Motor neuron (in vitro differentiated cells): ENCODE data around the gene APIP. TPM values are rescaled to one million over a fixed set of nuclear protein-coding genes. Genes with fewer than 3 reads are reported as not detected.
"Not testable (repeated sequence)": the region's sequence is repeated elsewhere in the genome, so short reads cannot be mapped to it uniquely, and the experiment has no call there.

Source experiments
- ATAC-seq, 8 experiments: fragments of 200-7000 bp; cut with Tn5 transposase; replicated peaks in 6 of 8; 2 replicates each; pipeline ENCODE4 v1.8.0; 2021; ENCODE audit warnings: mild to moderate bottlenecking in 8 of 8, moderate library complexity in 8 of 8
- H3K27ac ChIP-seq, 2 donors: fragments of 250-450 bp; sonication (Bioruptor Pico); 2 replicates each; pipeline ENCODE4 v1.9.0; 2021; ENCODE audit warnings: antibody characterized with exemption in 2 of 2, mild to moderate bottlenecking in 2 of 2, moderate library complexity in 1 of 2
- H3K4me1 ChIP-seq, 2 donors: fragments of 250-450 bp; sonication (Bioruptor Pico); replicated peaks in 1 of 2; 2 replicates each; pipeline ENCODE4 v1.6.1; 2021; ENCODE audit warnings: antibody characterized with exemption in 2 of 2, mild to moderate bottlenecking in 2 of 2, moderate library complexity in 1 of 2
- H3K4me3 ChIP-seq, 5 donors: fragments of 250-450 bp; sonication (Bioruptor Pico); 2 replicates each; pipeline ENCODE4 v1.9.0; 2021; ENCODE audit warnings: antibody characterized with exemption in 5 of 5, mild to moderate bottlenecking in 5 of 5, moderate library complexity in 4 of 5
- WGBS, 10 experiments: fragments of 450-650 bp; shearing (Covaris generic); methylation state at CpG; one replicate each; pipeline ENCODE4 v1.0.0; 2022; 5-methylcytosine and 5-hydroxymethylcytosine counted together
- in situ Hi-C, 9 experiments: fragments of 400-800 bp; cut with MboI; loops; one replicate each; pipeline ENCODE4 v1.15.0; 2021; ENCODE audit warnings: low sequenced_read_pairs in 9 of 9, low pct_unique_long_range_greater_than_20kb in 2 of 9; ENCODE audit not compliant: unreplicated experiment in 9 of 9
- total RNA-seq, 8 experiments: library from RNA; unstranded; fragments of 300-600 nt; gene quantifications; 2 replicates each; pipeline versions ENCODE4 v1.2.3 to v1.2.4, GENCODE V29; 2022

APIP gene
- total RNA-seq, 8 experiments from 2014 or later = 25.6 to 54.5 (median 38.9) TPM

DNA sequence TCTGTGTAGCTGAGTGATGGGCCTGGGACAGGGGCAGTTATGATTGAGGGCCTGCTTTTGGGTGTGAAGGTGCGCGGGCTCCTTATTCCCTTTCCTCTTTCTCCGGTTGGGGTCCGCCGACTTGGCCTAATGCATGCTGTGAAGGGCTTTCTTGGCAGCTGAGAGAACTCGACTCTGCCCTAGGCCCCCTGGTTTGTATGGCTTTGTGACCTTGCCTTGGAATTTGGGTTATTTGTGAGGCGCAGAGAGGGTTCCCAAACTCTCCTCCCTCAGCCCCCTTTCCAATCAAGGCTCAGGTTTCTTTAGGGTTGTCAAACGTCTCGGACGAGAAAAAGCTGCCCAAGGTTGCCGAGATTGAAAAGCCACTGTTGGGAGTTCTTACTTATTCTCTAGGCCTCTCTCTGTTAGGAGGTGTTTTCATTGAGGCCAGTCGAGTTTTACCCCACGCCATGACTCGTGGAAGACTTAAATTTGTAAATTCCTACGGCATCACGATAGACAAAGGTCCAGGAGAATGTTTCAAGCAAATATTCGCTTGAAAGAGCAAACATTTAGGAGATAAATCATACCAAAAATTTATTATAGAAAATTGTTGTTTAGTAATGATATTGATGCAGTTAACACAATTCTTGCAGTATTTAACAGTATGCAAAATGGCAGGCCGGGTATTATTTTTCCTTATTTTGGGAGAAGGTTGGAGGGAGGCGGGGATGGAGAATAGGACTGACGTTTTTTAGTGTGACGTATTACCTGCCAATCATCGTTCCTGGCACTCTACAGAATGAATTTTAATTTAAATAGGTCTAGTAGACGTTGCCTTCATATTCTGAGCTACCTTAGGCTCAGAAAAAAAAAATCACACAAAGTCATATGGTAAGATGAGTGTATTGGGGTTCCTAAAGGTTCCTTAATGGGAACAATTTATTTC is 928 bp upstream of the APIP start:
- Histone ChIP-seq H3K27ac (peak overlapping the region; percentile 89 to 98), H3K4me1 (peaks cover 2 to 21% of the 10 kb centered on the region in 2 donors), H3K4me3 (peak overlapping the region; percentile 71 to 92 (median 82))
- in situ Hi-C loops = no loop called here
- WGBS, 10 experiments = 4 to 55% (median 15%) methylated on average over 3 to 16 of the region's 23 CpGs
- ATAC-seq = peak; percentile 15 to 33 (median 26)

DNA sequence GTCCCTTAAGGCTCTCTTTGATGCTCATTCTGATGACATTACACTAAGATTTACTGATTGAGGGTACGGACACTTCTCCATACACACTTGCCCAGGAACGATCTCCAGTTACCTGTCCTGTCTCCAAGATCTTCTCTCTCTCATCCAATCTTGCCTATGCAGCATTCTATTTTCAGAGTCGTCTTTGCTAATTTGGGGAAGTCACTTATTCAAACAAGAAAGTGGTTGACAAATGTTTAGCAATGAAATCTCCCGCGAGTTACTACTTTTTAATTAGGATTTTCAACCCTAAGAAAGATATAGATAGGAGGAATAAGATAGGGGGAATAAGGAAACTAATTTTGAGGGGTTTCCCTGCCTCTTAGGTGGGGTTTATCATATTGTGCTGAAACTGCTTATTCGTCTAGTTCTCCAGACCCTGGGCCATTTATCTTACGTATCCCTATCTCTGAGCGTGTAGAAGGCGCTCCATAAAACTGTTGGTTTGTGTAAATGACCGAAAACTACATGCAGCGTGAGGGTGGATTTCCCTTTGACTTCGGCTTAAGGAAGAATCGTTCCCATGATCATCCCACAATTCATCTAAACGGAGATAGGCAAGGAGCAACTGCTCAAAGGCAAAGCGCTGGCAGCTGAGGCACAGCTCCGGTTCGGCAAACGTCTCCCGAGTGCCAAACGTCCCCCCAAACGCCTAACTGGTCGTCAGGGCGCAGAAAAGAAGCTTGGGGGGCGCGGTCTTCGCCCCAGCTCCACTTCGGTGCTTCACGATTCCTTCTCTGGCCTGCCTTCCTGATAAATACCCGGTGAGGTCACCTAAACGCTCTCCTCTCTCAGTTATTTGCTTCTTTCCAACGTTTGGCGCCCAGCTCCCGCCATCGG is 804 bp downstream of the APIP start:
- peak in 4 of 8 experiments; percentile 0 to 4 (median 1) for ATAC-seq
- Histone ChIP-seq H3K4me3 (peak overlapping the region; percentile 71 to 92 (median 82)), H3K27ac (peak overlapping the region; percentile 98), H3K4me1 (peaks cover 2 to 21% of the 10 kb centered on the region in 2 donors)
- WGBS, 10 experiments = 0 to 29% (median 12%) methylated on average over 5 to 33 of the region's 34 CpGs
- in situ Hi-C loops = no loop called here

DNA sequence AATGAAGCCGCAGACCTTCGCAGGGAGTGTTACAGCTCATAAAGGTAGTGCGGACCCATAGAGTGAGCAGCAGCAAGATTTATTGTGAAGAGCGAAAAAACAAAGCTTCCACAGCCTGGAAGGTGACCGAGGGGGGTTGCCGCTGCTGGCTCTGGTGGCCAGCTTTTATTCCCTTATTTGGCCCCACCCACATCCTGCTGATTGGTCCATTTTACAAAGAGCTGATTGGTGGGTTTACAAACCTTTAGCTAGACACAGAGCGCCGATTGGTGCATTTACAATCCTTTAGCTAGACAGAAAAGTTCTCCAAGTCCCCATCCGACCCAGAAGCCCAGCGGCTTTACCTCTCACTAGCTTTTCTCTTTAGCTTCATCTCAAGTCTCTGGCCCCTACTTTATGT is 2.6 kb downstream of the APIP start:
- in situ Hi-C loops, ATAC-seq: not testable (repeated sequence)
- 97 to 100% (median 100%) methylated on average over 2 to 8 of the region's 10 CpGs; no CpG with 5 or more reads in 4 of the 10 experiments for WGBS, 10 experiments

DNA sequence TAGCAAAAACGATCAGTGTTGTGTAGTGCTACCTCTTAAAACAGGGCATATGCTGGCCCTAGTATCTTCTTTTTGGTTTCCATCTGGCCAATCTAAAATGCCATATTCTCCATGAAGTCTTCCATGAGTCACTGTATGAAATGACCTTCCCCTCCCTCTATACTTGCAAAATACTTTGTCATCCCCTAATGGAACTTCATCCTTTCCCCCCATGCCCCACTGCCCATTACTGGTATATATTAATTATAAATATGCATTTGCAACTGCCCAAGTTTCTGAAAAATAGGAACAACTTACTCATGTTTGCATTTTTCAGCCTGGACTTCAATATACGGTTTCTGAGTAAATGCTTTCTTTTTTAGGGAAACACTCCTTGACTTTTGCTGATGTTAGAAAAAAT is 4.5 kb downstream of the APIP start:
- WGBS, 10 experiments = 0 to 100% (median 87%) methylated on average over 1 to 2 of the region's 2 CpGs
- in situ Hi-C loops = no loop called here
- Histone ChIP-seq H3K4me1 (peaks cover 2 to 6% of the 10 kb centered on the region in 2 donors), H3K27ac (no peak overlapping the region), H3K4me3 (no peak overlapping the region)
- ATAC-seq = no peak

More for the DNA sequence above, 2.6 kb downstream of the APIP start:
- not testable (repeated sequence) for H3K27ac ChIP-seq, H3K4me3 ChIP-seq
- peaks cover 2 to 20% of the 10 kb centered on the region in 2 donors for H3K4me1 ChIP-seq

DNA sequence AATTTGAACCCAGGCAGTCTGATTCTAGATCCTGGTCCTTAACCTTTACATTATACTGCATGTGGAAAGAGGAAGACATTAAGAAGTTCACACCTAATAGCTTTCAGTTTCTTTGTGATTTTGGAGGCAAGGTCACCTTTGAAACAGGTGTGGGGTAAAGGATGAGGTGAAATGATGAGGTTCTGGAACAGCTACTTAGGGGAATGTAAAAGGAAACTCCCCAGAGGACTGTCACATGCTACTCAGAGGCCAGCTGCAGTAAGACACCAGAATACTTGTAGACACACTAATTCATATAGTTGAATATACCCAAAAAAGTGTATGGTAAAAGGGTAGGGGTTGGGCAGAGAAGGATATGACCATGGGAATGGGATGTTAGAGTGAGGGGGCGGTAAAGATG is 5.4 kb downstream of the APIP start:
- H3K4me3 ChIP-seq = no peak overlapping the region
- H3K4me1 ChIP-seq = peaks cover 2 to 6% of the 10 kb centered on the region in 2 donors
- in situ Hi-C loops = no loop called here
- H3K27ac ChIP-seq = no peak overlapping the region
- 90 to 100% (median 100%) methylated on average over 1 of the region's 1 CpG; no CpG with 5 or more reads in 1 of the 10 experiments for WGBS, 10 experiments
- no peak for ATAC-seq

DNA sequence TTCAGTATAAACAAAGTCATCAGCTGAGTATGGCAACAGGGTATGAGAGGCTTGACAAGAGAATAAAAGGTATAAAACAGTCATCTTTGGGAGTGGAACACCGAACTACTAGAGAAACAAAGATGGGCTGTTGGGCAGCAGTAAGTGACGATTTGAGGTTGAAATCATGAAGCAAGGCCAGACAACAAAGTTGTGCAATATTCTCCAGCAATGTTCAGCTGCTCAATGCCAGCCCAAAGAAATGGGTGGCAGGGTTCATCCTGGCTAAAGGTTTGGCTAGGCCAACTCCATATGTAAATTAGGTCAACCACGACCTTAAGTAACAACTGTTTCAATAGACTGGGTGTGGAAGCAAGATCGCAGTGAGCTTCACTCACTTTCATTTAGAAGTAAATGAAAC is 6.2 kb downstream of the APIP start:
- ATAC-seq = no peak
- Histone ChIP-seq H3K27ac (no peak overlapping the region), H3K4me3 (no peak overlapping the region), H3K4me1 (peaks cover under 1 to 4% of the 10 kb centered on the region in 2 donors)
- 38 to 100% (median 83%) methylated on average over 1 to 4 of the region's 4 CpGs; no CpG with 5 or more reads in 1 of the 10 experiments for WGBS, 10 experiments
- in situ Hi-C loops = no loop called here

DNA sequence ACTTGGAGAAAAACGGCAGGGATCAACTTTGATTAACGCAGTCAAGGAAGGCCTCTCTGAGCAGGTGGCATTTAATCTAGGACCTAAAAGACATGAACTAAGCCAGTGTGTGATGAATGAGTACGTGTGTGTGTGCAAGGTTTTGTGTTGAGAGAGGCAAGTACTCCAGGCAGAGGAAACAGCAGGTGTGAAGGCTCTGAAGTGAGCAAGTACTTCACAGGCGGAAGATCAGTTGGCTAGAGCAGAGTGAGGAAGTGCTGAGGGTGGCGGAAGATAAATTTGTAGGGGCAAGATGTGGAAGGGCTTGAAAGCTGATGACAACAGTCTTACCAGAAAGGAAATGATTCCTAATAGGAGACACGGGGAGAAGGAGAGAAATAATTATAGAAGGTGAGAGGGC is 6.8 kb downstream of the APIP start:
- WGBS, 10 experiments = 63 to 94% (median 82%) methylated on average over 1 to 6 of the region's 6 CpGs
- in situ Hi-C loops = no loop called here
- ATAC-seq = no peak
- H3K4me1 ChIP-seq = no peaks in the 10 kb centered on the region
- no peak overlapping the region for H3K4me3 ChIP-seq
- H3K27ac ChIP-seq = no peak overlapping the region

DNA sequence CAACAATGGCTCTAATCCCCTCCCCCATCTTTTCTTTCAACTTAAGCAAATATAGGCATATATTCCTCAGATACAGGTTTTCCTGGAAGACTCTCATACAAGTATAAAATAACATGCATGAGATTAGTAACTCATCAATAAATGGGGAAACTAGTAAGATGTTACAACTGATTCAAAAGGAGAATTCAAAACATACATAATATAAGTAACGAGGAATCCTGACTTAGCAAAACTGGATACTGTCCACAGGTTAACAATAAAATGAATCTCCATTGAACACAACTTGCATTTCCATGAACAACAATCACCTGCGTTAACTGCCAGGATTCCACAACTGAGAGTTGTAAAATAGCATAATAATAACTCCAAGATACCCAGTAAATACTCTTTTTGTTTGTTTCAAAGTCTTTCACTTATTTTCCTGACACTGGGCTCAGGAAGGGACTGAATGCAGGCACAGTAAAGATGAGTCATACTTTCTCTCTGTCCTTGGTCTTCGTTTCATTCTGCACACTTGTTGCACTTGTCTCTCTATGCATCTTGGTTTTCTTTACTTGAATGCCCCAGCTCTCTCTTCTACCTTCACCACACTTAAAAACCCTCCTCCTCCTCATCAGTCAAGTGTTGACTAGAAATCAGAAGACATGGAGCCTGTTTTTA is 8.1 kb downstream of the APIP start:
- peak in 6 of 8 experiments; percentile 29 to 72 (median 55) for ATAC-seq
- Histone ChIP-seq H3K4me1 (no peaks in the 10 kb centered on the region), H3K4me3 (no peak overlapping the region), H3K27ac (no peak overlapping the region)
- in situ Hi-C loops = no loop called here
- WGBS, 10 experiments = 42 to 100% (median 86%) methylated on average over 1 to 3 of the region's 3 CpGs

DNA sequence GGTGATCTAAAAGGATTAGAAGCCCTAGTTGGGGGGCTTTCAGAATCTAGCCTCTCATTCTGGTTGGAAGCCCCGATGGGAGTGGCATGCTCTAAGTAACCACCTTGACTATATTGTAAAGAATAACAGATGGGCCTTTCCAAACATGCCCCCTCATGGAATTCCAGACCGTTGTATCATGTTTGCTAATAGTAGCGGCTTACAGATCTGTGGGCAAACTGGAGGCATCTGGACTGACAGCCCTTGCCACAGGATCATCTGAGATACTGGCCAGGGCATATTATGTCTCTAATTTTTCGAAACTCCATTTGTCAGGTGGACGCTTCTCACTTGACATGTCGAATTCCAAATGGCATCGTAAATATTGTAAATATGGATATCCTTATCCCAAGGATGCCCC is 10.5 kb downstream of the APIP start:
- 83 to 96% (median 88%) methylated on average over 1 to 7 of the region's 7 CpGs for WGBS, 10 experiments
- ATAC-seq = no peak
- no peak overlapping the region for H3K27ac ChIP-seq

DNA sequence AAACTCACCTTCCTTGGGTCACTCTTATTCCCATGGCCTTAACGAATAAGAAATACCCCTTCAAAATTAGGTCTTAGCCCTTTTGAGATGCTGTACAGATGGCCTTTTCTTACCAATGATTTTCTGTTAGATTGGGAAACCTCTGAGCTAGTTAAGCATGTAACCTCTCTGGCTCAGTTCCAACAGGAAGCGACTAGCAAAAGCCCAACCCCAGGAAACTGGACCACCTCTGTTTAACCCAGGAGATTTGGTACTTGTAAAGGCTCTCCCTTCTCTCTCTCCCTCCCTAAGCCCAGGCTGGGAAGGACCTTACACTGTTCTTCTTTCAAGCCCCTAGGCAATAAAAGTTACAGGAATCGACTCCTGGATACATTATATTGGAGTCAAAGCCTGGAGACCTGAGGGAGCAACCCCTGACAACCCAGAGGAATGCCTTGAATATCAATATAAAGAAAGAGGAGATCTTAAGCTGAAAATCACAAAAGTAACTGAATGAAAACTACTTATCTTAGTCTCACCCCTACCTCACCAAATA is 11.7 kb downstream of the APIP start:
- WGBS, 10 experiments = 63 to 100% (median 88%) methylated on average over 1 to 3 of the region's 3 CpGs; no CpG with 5 or more reads in 2 of the 10 experiments
- peak in 1 of 8 experiments; percentile 77 for ATAC-seq
- in situ Hi-C loops = no loop called here

More for the DNA sequence above, 10.5 kb downstream of the APIP start:
- Histone ChIP-seq H3K4me1 (no peaks in the 10 kb centered on the region), H3K4me3 (no peak overlapping the region)
- in situ Hi-C loops = no loop called here

DNA sequence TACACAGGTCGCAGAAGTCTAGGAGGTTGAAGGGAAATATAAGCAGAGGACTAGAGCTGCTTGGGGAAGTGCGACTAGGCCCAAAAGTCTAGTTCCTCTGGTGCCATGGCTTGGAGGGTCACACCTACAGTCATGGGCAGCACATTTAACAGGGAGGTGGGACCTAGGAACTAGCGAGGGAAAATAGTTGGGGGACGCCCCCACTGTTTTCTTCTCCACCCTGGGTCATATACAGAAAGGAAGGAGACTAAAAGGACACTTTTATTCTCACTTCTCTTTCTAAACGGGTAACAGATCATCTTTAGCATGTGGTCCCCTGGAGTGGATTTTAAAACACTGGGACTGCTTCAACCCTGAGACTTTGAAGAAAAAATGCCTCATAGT is 16.6 kb downstream of the APIP start:
- Histone ChIP-seq H3K27ac (no peak overlapping the region), H3K4me1 (no peaks in the 10 kb centered on the region), H3K4me3 (no peak overlapping the region)
- no peak for ATAC-seq
- 78 to 100% (median 91%) methylated on average over 1 to 4 of the region's 5 CpGs for WGBS, 10 experiments
- in situ Hi-C loops = loop anchor here in 4 of 9 experiments (10.0 to 25.0 kb wide), 2 partner anchors 312 to 315 kb away; no protein-coding TSS in a partner anchor

More for the DNA sequence above, 11.7 kb downstream of the APIP start:
- Histone ChIP-seq H3K4me3 (no peak overlapping the region), H3K27ac (no peak overlapping the region), H3K4me1 (no peaks in the 10 kb centered on the region)

DNA sequence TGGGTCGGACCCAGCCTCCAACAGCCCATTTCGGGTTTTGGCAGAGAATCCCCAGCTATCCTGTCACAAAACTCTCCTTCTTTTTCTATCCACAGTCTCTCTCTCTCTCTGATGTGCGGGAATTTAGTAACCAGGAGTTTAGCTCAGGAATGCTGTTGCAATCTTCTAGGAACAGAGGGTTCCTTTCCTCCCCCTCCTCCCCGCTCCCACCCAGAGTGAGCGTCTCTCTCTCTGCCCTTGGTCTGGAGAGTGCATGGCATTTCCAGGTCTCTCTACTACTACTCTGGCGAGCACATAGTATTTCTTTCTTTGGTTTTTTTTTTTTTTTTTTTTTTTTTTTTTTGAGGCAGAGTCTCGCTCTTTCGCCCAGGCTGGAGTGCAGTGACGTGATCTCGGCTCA is 17.7 kb downstream of the APIP start:
- H3K27ac ChIP-seq = no peak overlapping the region
- H3K4me3 ChIP-seq = no peak overlapping the region
- WGBS, 10 experiments = 60 to 100% (median 88%) methylated on average over 1 to 8 of the region's 10 CpGs; no CpG with 5 or more reads in 2 of the 10 experiments
- no peak for ATAC-seq
- no peaks in the 10 kb centered on the region for H3K4me1 ChIP-seq
- in situ Hi-C loops = loop anchor here in 4 of 9 experiments (10.0 to 25.0 kb wide), 2 partner anchors 311 to 314 kb away; no protein-coding TSS in a partner anchor
